Measurements from ENCODE around the gene SH3BP2. TPM values are rescaled to one million over a fixed set of nuclear protein-coding genes. Genes with fewer than 3 reads are reported as not detected.

SH3BP2 gene
- polyA plus RNA-seq, 1 donor from 2014 or later: 87.9 TPM

DNA sequence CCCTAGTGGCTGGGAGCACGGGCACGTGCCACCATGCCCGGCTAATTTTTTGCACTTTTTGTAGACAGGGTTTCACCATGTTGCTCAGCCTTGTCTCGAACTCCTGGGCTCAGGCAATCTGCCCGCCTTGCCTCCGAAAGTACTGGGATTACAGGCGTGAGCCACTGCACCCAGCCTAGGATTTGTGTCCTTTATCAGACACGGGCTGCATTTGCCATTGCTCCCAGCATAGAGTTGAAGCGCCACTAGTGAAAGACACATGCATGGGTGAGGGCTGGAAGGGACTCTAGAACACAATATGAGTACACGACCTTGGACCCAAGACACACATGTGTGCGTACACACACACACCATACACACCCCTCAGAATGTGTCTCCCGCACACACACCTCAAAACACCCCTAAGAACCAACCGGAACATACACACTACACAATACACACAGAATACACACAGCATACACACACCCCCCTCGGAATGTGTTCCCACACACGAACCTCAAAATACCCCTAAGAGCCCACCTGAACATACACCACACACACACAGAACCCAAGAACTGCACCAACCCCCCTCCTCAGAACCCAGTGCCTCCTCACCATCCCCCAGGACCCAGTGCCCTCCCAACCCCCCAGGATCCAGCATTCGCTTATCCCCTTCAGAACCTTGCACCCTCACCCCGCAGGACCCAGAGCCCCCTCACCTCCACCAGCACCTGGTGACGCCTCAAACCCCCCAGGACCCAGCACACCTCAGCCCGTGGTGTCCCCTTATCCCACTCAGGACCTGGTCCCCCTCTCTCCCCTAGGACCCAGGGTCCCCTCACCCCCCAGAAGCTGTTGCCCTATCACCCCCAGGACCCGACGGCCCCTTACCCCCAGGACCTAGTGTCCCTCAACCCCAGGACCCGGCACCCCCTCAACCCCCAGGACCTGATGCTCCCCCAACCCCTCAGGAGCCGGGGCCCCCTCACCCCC lies 37.8 kb upstream of the SH3BP2 start:
- Histone ChIP-seq H3K36me3 (ENCODE audit: insufficient read depth, low read length) (no peaks in the 10 kb centered on the region), H3K4me3 (ENCODE audit: low read length) (peak overlapping the region; percentile 77), H3K9me3 (ENCODE audit: low read length) (no peaks in the 10 kb centered on the region), H3K27ac (ENCODE audit: low read length) (no peak overlapping the region), H3F3A (ENCODE audit: insufficient read depth, low read length, poor library complexity, severe bottlenecking) (no peaks in the 10 kb centered on the region), H3K4me2 (ENCODE audit: low read length) (no peak overlapping the region), H4K20me1 (ENCODE audit: insufficient read depth) (no peaks in the 10 kb centered on the region), H3K79me2 (replicated peaks; ENCODE audit: insufficient read depth, low read length) (no peaks in the 10 kb centered on the region), H3K9me2 (ENCODE audit: insufficient read depth, low read length) (no peaks in the 10 kb centered on the region), H3K9ac (ENCODE audit: low read length) (peak overlapping the region; percentile 60), H2AFZ (ENCODE audit: low read depth, low read length) (no peak overlapping the region), H3K27me3 (ENCODE audit: insufficient read depth, low read depth, low read length) (no peaks in the 10 kb centered on the region)
- TF ChIP-seq SMC3 (conservative IDR thresholded peaks at IDR 0.05; ENCODE audit: poor library complexity) (no peak), TAF1 (IDR thresholded peaks at IDR 0.05; ENCODE audit: low read depth) (no peak), RAD21 (conservative IDR thresholded peaks at IDR 0.05) (no peak), POLR2AphosphoS5 (IDR thresholded peaks at IDR 0.05) (no peak), EP300 (conservative IDR thresholded peaks at IDR 0.05; ENCODE audit: poor library complexity, severe bottlenecking) (no peak), EZH2 (IDR thresholded peaks at IDR 0.05; ENCODE audit: borderline replicate concordance, insufficient read depth, low read length, poor library complexity, severe bottlenecking) (no peak), MXI1 (conservative IDR thresholded peaks at IDR 0.05; ENCODE audit: poor library complexity, severe bottlenecking) (no peak)
- TF ChIP-seq, protein P1, sequence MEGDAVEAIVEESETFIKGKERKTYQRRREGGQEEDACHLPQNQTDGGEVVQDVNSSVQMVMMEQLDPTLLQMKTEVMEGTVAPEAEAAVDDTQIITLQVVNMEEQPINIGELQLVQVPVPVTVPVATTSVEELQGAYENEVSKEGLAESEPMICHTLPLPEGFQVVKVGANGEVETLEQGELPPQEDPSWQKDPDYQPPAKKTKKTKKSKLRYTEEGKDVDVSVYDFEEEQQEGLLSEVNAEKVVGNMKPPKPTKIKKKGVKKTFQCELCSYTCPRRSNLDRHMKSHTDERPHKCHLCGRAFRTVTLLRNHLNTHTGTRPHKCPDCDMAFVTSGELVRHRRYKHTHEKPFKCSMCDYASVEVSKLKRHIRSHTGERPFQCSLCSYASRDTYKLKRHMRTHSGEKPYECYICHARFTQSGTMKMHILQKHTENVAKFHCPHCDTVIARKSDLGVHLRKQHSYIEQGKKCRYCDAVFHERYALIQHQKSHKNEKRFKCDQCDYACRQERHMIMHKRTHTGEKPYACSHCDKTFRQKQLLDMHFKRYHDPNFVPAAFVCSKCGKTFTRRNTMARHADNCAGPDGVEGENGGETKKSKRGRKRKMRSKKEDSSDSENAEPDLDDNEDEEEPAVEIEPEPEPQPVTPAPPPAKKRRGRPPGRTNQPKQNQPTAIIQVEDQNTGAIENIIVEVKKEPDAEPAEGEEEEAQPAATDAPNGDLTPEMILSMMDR (IDR thresholded peaks at IDR 0.05; ENCODE audit: poor library complexity, severe bottlenecking): no peak
- TF ChIP-seq, protein P2, sequence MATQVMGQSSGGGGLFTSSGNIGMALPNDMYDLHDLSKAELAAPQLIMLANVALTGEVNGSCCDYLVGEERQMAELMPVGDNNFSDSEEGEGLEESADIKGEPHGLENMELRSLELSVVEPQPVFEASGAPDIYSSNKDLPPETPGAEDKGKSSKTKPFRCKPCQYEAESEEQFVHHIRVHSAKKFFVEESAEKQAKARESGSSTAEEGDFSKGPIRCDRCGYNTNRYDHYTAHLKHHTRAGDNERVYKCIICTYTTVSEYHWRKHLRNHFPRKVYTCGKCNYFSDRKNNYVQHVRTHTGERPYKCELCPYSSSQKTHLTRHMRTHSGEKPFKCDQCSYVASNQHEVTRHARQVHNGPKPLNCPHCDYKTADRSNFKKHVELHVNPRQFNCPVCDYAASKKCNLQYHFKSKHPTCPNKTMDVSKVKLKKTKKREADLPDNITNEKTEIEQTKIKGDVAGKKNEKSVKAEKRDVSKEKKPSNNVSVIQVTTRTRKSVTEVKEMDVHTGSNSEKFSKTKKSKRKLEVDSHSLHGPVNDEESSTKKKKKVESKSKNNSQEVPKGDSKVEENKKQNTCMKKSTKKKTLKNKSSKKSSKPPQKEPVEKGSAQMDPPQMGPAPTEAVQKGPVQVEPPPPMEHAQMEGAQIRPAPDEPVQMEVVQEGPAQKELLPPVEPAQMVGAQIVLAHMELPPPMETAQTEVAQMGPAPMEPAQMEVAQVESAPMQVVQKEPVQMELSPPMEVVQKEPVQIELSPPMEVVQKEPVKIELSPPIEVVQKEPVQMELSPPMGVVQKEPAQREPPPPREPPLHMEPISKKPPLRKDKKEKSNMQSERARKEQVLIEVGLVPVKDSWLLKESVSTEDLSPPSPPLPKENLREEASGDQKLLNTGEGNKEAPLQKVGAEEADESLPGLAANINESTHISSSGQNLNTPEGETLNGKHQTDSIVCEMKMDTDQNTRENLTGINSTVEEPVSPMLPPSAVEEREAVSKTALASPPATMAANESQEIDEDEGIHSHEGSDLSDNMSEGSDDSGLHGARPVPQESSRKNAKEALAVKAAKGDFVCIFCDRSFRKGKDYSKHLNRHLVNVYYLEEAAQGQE (IDR thresholded peaks at IDR 0.05; ENCODE audit: borderline replicate concordance): no peak

DNA sequence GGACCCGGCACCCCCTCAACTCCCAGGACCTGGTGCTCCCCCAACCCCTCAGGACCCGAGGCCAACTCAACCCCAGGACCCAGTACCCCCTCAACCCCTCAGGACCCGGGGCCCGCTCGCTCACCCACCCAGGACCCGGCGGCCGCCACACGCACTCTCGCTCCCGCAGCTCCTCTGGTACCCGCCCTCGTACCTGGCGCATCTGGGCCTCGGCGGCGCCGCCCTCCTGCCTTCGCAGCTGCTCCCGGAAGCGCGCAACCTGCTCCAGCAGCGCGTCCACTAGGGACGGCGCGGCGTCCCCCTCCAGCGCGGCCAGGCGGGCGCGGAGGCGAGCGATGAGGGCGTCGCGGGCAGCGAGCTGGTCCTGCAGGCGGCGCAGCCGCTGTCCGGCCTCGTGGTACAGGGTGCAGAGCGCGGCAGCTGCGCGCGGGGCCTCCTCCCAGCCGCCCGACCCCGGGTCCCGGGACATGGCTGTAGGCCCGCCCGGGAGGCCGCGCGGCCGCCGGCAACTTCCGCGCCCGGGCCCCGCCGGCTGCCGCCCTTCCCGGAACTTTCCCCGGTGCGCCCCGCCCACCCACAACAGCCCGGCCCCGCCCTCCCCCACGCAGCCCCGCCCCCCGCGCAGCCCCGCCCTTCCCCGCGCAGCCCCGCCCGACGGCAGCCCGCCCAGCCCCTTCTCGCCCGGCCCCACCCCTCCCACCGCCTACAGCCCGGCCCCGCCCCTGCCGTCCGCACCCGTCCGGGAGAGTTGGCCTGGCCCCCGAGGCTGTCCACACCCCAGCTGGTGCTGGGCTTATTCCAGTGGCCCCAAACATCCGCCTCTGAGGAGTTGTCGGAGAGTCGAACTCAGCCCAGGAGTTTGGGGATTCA lies 36.8 kb upstream of the SH3BP2 start, which contains the start of gene TNIP2:
TSS of gene TNIP2 (minus strand) at position 516 of the 870 bp plus-strand sequence. CDS start at position 469, 47 bp downstream.
- H3K79me2 ChIP-seq (replicated peaks; ENCODE audit: insufficient read depth, low read length): no peaks in the 10 kb centered on the region
- no peaks in the 10 kb centered on the region for H3F3A ChIP-seq (ENCODE audit: insufficient read depth, low read length, poor library complexity, severe bottlenecking)
- H3K27me3 ChIP-seq (ENCODE audit: insufficient read depth, low read depth, low read length): no peaks in the 10 kb centered on the region
- peak within 1 kb of the TSS; percentile 77 for H3K4me3 ChIP-seq (ENCODE audit: low read length)
- H2AFZ ChIP-seq (ENCODE audit: low read depth, low read length): no peak within 1 kb of the TSS
- no peaks in the 10 kb centered on the region for H3K9me2 ChIP-seq (ENCODE audit: insufficient read depth, low read length)
- H4K20me1 ChIP-seq (ENCODE audit: insufficient read depth): no peaks in the 10 kb centered on the region
- H3K36me3 ChIP-seq (ENCODE audit: insufficient read depth, low read length): no peaks in the 10 kb centered on the region
- H3K9ac ChIP-seq (ENCODE audit: low read length): peak within 1 kb of the TSS; percentile 60
- H3K4me2 ChIP-seq (ENCODE audit: low read length): no peak within 1 kb of the TSS
- TF ChIP-seq TAF1 (IDR thresholded peaks at IDR 0.05; ENCODE audit: low read depth) (no peak), SMC3 (conservative IDR thresholded peaks at IDR 0.05; ENCODE audit: poor library complexity) (peak; percentile 60), EP300 (conservative IDR thresholded peaks at IDR 0.05; ENCODE audit: poor library complexity, severe bottlenecking) (no peak), MXI1 (conservative IDR thresholded peaks at IDR 0.05; ENCODE audit: poor library complexity, severe bottlenecking) (peak; percentile 83), RAD21 (conservative IDR thresholded peaks at IDR 0.05) (peak; percentile 48), POLR2AphosphoS5 (IDR thresholded peaks at IDR 0.05) (peak; percentile 29), EZH2 (IDR thresholded peaks at IDR 0.05; ENCODE audit: borderline replicate concordance, insufficient read depth, low read length, poor library complexity, severe bottlenecking) (no peak)
- TF ChIP-seq, protein P2 (IDR thresholded peaks at IDR 0.05; ENCODE audit: borderline replicate concordance): no peak
- TF ChIP-seq, protein P1 (IDR thresholded peaks at IDR 0.05; ENCODE audit: poor library complexity, severe bottlenecking): peak; percentile 63
- no peak within 1 kb of the TSS for H3K27ac ChIP-seq (ENCODE audit: low read length)
- H3K9me3 ChIP-seq (ENCODE audit: low read length): no peaks in the 10 kb centered on the region

Measured in neural cell (in vitro differentiated cells).